HG02885 (cell line): ENCODE results near the gene TNS4.

Source experiments
- ATAC-seq: cut with Tn5 transposase; IDR thresholded peaks from one replicate; pipeline ENCODE4 v1.9.1; 2021; ENCODE audit warnings: mild to moderate bottlenecking; ENCODE audit not compliant: unreplicated experiment, poor library complexity

The TNS4 gene

GRCh38 chr17:40496634-40497420 lies 4.6 kb downstream of the TNS4 start:
- ATAC-seq, result no peak

DNA sequence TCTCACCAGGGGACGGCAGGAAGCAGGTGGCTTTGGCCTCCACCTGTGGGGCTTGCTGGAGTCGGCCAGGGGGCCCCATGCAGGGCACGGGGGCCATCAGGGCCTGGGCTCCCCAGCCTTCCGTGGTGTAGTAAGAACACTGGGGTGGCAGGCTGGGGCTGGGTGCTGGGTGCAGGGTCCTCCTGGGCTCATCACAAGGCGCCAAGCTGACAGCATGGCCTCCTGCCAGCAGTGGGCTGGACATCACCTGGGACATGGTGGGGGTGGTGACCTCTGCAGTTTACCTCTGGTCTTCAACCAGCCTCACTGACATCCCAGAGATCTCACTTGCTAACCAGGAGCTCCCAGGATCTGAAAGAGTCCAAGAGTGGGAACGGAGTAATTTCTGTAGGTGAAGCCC lies 5.3 kb downstream of the TNS4 start:
- ATAC-seq, result no peak

DNA sequence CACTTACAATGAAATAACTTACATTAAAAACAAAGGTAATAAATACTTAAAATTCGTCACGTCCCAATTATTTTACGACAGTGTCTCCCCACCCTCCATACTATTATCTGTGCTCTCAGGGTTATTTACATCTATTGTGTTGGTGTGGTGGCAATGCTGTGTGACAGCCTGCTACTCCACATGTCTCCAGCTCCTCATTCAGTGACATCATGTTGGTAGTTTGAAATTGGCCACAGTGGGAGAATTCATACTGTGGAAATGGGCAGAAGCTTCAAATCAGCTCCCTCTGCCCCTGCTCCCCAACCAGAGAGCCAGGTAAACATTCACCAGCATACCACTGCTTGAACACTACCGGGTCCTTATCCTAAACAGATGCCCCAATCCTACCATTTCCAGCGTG lies 6.3 kb downstream of the TNS4 start:
- ATAC-seq, result no peak

DNA sequence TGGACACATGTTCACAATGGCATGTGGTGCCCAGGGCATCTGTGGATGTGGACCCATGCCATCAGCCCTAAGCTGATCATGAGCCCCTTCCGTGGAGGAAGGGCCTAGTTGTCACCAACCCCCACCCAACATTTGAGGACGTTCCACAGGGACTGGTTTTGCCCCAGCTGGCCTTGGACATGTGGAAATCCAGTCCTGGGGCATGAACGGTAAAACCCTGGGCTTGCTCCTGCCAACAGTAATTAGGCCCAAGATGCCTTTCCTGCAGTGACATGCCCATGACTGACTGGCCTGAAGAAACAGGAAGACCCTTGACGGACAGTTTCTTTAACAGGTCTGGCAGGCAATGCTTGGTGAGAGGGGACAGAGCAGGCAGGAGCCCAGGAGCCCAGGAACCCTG lies 7.7 kb downstream of the TNS4 start:
- ATAC-seq, result no peak

DNA sequence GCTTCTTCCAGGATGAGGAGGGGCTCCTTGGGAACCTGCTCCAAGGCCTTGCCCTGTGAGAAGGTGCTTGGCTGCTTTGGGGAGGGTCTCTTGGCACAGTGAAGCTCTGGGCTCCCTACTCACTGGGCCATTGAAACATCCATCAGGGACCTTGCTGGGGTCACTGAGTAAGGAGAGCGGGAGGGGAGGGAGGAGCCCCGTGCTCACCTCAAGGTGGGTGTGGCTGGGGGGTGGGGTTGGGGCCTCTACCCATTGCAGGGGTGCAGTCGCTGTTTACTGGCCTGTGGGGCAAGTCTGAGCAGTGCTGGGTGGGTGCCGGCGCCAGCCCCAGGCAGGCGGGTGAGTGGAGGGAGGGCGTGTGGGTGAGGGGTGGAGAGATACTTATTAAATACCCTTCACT lies 9.9 kb downstream of the TNS4 start:
- no peak for ATAC-seq

DNA sequence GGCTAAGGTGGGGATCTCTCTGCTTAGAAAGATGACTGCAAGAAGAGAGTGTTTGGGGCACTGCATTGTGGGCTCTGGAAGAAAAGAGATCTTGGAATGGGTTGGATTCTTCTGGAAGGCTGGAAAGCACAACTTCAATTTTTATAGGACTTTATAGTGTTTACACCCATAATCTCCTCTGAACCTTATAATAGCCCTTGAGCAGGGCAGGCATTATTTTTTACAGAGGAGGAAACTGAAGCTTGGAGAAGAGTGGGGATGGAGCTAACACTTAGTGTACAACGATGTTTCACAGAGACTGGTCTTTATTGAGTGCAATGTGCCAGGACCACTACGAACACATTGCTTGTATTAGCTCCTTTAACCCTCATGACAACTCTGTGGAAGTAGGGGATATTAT lies 10.4 kb downstream of the TNS4 start:
- ATAC-seq, result no peak

DNA sequence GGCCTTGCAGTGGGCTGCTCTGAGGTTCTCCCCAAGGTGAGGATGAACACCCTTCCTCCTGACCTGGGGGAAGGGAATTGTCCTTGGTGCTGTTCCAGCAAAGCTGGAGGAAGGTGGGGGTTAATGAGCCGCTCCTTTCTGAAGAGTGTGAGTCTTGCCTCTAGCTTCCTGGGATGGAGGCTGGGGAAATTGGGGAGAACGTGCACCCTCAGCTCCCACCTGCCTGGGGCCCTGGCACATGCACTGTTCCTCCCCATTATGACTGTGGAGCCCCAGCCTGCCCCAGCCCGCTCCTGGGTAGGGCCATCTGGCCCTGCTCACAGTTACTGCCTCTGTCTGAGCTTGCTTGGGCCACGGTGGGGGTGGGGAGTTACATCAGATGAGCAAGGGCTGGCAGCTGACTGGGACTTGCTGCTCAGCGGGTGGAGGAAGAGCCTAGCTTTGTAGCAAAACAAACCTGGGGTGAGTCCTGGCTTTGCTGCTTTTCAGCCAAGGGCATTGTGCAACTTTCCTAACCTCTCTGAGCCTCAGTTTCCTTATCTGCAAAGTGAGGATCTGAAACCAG lies 11.1 kb downstream of the TNS4 start:
- ATAC-seq, result no peak

DNA sequence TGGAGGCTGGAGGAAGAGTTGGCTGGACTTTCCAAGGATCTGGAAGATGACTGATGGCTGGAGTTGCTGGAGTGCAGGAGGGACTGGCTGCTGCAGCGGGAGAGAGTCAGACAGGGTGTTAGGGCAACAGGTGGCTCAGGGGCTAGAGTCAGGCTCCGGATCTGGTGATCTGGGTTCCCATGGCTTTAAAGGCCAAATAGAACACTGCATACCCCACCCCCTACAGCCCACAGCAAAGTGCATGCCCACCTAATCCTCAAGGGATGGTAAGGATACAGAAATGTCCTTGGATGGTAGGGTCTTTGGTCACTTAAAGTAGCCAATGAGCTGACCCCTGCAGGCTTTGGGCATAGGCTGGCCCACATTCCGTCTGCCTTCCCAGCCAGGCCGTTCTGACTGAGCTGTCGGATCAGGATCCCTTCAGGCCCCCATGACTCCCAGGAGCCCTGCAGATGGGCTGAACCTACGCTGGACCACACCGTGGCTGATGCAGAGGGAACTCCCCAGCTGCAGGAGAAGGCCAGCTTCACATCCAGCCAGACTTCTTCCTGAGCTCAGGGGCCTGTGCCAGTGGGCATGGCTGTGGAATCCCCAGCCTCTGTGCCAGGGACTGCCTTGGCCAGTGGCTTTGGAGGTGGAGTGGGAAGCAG lies 13.9 kb downstream of the TNS4 start:
- ATAC-seq, result no peak

- no peak for ATAC-seq
Observed at GRCh38 chr17:40486522-40487370, 14.7 kb downstream of the TNS4 start.

- no peak for ATAC-seq
Observed at GRCh38 chr17:40485851-40486521, 15.4 kb downstream of the TNS4 start.

- ATAC-seq, result no peak
Observed at GRCh38 chr17:40484973-40485530, 16.4 kb downstream of the TNS4 start.

DNA sequence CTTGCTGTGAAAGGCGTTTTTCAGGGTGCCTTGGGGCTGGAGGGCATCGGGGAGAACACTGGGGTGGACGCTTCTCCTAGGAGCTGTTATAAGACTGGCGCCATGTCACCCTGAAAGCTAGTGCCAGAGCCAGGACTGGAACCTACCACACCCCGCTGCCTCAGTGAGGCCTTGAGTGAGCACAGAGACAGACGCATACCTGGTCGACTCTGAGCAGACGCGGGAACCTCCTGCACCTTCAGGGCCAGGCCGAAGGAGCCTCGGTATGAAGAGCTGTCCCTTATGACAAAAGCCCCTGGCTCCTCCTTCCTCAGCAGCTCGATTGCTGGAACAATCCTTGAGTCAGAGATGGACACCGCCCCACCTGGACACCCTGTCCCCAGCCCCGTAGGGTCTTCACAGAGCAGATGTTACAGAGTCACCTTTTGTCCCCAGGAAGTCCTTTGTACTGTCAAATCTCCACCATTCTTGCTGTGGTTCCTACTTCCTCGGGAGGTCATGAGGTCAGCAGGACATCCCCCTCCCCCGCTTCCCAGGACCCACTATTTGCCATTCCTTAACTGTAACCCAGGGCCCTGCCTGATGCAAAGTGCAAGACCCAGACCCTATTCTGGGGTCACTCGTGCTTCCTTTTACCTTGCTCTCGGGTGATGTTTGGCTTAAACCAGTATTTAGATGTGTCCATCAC lies 17.0 kb downstream of the TNS4 start:
- no peak for ATAC-seq

DNA sequence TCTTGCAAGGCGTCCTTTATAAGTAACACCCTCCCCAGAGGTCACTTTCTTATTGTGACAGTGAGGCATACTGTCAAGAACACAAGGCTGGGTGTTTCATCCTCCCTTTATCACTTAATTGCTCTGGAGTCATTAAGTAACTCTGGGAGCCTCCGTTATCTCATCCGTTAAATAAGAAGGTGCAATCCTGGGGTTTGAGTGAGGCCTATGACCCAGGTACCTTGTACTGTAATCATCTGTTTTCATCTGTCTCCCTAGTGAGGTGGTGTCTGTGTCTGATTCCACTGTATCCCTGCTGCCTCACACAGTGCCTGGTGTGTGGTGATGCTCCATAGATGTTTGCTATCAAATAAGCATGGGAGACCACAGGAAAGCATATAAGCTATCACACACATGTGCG lies 17.7 kb downstream of the TNS4 start:
- ATAC-seq, result no peak

- no peak for ATAC-seq
Observed at GRCh38 chr17:40482722-40483121, 18.7 kb downstream of the TNS4 start.

- no peak for ATAC-seq
Observed at GRCh38 chr17:40481106-40481505, 20.3 kb downstream of the TNS4 start.

DNA sequence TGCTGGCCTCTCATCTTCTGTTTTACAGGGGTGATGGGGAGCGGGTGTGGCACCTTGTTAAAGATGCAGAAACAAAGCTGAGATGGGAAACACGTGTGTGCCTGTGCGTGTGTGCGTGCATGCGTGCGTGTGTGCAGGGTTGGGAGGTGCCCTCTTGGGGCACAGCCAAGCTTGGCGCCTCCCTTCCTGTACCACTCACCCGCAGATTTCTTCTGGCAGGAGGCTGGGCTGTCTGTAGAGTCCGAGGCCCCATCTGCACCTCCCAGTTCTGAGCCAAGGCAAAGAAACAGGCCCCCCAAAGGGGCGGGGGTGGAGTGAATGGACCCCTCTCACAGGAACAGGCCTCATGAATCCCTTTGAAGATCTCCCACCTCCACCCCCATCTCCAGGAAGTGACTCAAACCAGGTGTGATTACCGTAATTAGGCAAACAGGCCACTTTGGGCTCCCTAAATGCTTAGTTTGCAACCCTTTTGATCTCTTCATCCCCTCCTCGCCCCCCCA lies 20.9 kb downstream of the TNS4 start:
- ATAC-seq, result no peak

GRCh38 chr17:40479754-40480480 lies 21.5 kb downstream of the TNS4 start:
- ATAC-seq, result no peak

DNA sequence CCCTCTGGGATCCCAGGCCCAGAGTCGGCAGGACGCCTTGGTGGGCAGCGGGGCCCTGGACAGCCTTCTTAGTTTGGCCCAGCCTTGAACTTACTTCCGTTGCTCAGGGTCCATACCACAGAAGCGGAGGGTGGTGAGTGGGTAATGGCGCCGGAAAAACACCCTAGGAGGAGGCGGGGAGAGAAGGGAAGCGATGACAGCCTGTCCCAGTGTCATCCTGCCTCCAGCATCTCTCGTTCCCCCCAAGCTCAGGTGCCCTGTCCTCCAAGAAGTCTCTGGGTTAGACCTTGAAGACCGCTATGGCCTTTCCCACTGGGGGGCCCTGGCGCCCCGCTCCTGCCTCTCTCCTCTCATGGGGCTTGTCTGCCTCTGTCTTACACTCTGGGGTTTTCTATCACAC lies 22.9 kb downstream of the TNS4 start:
- ATAC-seq, result no peak

DNA sequence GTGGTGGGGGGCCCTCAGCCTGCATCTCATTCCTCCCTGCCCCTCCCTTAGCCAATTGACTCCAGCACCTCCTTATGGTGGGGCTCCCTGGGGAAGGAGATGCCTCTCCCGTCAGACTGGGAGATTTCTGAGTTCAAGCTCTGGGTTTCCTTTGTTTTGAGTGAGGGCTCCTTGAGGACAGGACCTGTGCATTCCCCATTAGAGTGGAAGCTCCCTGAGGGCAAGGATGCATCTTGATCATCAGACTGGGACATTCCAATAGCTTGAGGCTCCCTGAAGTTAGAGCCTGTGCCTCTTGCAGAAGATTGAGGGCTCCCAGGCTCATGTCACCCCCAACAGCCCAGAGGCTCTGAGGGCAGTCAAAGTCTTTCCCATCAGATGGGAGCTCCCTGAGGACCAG lies 23.6 kb downstream of the TNS4 start:
- ATAC-seq, result no peak
